ENCODE measurements around the gene RDH5. TPM values are rescaled to one million over a fixed set of nuclear protein-coding genes. Genes with fewer than 3 reads are reported as not detected.

RDH5 gene, protein sequence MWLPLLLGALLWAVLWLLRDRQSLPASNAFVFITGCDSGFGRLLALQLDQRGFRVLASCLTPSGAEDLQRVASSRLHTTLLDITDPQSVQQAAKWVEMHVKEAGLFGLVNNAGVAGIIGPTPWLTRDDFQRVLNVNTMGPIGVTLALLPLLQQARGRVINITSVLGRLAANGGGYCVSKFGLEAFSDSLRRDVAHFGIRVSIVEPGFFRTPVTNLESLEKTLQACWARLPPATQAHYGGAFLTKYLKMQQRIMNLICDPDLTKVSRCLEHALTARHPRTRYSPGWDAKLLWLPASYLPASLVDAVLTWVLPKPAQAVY
- 1 to 10 TPM; 5.1 to 7.0 TPM for total RNA-seq

DNA sequence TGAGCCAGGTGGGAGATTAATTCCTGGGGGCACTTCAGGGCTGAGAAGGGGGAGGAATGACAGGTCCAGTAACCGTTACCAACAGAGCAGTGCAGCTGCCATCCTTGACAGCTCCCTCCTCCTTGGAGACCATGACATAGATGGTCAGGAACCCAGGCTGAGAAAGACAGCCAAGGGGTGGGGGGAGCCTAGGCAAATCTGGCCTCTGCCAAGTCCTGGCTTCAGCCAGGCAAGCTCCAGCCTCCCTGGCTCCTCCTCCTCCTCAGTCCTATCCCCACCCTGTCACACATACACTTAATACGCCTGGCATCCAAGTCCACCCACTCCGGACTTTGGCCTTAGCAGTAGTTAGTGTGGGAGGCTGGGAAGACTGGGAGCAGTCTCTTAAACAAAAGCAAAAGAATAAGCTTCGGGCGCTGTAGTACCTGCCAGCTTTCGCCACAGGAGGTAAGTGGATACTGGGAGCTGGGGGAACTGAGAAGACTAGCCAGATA lies at the start of gene RDH5:
Gene RDH5, plus strand, starts transcription at position 323 of the 494 bp plus-strand sequence. CDS start 792 bp downstream, outside the sequence.
- H3K9me3 Mint-ChIP-seq, result no peaks in the 10 kb centered on the region
- no peak for DNase-seq
- POLR2A ChIA-PET, result interaction anchor here (2.5 kb wide), 1 partner anchor 10 kb away, joined by 12 read pairs; no protein-coding TSS in a partner anchor
- H3K27me3 Mint-ChIP-seq, result peaks cover 2% of the 10 kb centered on the region
- H3K27ac Mint-ChIP-seq, result no peak within 1 kb of the TSS
- CTCF ChIA-PET, result interaction anchor here (0.6 to 2.0 kb wide), 5 partner anchors 8 to 74 kb away, joined by 3 to 7 read pairs (median 3); no protein-coding TSS in a partner anchor
- H3K4me1 Mint-ChIP-seq (ENCODE audit: low read depth), result peaks cover 33% of the 10 kb centered on the region
- peaks cover 9% of the 10 kb centered on the region for H3K36me3 Mint-ChIP-seq
- intact Hi-C loops (cut with micrococcal nuclease), result no loop called here
- no peak within 1 kb of the TSS for H3K4me3 Mint-ChIP-seq

DNA sequence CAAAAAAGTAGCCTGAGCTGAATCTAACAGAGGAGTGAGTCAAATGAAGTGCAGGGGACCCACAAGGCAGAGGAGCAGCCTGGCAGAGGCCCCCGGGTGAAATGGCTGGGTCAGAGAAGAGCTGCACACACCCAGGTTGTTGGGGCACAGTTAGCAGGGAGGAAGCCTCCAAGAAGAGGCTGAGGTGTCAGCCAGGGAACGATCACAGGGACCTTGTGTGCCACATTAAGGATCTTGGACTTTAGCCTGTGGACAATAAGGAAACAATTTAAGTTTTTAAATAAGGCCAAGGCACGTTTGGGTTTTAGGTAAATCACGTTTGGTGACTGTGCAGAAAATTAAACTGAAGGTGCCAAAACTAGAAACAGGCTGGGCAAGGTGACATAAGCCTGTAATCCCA lies 48.4 kb upstream of the RDH5 start:
- Mint-ChIP-seq H3K27me3 (peaks cover 4% of the 10 kb centered on the region), H3K4me1 (ENCODE audit: low read depth) (no peaks in the 10 kb centered on the region), H3K36me3 (no peaks in the 10 kb centered on the region), H3K4me3 (no peak overlapping the region), H3K9me3 (no peaks in the 10 kb centered on the region), H3K27ac (no peak overlapping the region)
- ChIA-PET CTCF (interaction anchor here (1.0 kb wide), 1 partner anchor 16 kb away, joined by 3 read pairs; no protein-coding TSS in a partner anchor), POLR2A (no interaction called here)
- DNase-seq, result no peak
- intact Hi-C loops (cut with micrococcal nuclease), result no loop called here

DNA sequence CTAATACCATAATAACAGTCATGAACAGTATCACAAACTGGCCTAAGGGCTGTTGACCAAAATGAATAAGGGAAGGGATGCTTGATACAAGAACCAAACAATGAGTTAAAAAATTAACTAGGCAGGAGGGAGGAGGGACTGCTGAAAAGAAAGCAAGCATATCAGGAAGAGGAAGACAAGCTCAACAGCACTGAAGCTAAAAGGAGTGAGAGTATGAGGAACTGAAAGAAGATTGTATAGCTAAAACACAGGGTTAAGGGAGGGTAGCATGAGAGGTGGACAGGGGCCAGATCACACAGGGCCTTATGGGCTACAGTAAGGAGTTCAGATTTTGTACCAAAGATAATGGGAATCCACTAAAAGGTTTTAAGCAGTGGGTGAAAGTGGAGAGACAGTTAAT lies 46.6 kb upstream of the RDH5 start:
- Mint-ChIP-seq H3K27ac (no peak overlapping the region), H3K9me3 (no peaks in the 10 kb centered on the region), H3K36me3 (no peaks in the 10 kb centered on the region), H3K4me1 (ENCODE audit: low read depth) (no peaks in the 10 kb centered on the region), H3K4me3 (no peak overlapping the region), H3K27me3 (peaks cover 4% of the 10 kb centered on the region)
- ChIA-PET POLR2A (no interaction called here), CTCF (interaction anchor here (0.7 to 1.9 kb wide), 4 partner anchors 15 to 670 kb away, joined by 3 to 7 read pairs (median 4); no protein-coding TSS in a partner anchor)
- intact Hi-C loops (cut with micrococcal nuclease), result no loop called here
- no peak for DNase-seq

DNA sequence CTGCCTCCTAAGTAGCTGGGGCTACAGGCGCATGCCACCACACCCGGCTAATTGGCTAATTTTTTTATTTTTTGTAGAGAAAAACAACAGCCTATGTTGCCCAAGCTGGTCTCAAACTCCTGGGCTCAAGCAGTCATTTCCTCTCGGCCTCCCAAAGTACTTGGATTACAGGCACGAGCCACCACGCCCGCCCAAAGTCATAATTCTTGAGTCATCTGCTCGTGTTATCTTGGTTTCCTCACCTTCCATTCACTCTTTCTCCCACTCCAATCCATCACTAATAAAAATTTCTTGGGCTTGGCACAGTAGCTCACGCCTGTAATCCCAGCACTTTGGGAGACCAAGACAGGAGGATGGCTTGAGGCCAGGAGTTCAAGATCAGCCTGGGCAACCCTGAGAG lies 44.5 kb upstream of the RDH5 start:
- intact Hi-C loops (cut with micrococcal nuclease), result no loop called here

DNA sequence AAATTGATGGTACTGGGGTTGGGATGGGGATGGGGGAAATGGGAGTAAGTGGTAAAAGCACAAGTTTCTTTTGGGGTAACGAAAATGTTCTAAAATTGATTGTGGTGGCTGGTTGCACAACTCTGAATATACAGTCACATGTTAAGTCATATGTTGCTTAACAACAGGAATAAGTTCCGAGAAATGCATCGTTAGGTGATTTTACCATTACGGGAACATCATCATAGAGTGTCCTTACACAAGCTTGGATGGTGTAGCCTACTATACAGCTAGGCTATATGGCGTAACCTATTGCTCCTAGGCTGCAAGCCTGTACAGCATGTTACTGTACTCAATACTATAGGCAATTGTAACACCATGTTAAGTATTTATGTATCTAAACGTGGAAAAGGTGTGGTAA lies 43.5 kb upstream of the RDH5 start:
- Mint-ChIP-seq H3K36me3 (no peaks in the 10 kb centered on the region), H3K9me3 (no peaks in the 10 kb centered on the region), H3K4me1 (ENCODE audit: low read depth) (peaks cover 11% of the 10 kb centered on the region), H3K27me3 (peaks cover 13% of the 10 kb centered on the region), H3K4me3 (no peak overlapping the region), H3K27ac (no peak overlapping the region)
- DNase-seq, result no peak
- ChIA-PET POLR2A (no interaction called here), CTCF (interaction anchor here (1.2 kb wide), 1 partner anchor 20 kb away, joined by 8 read pairs; no protein-coding TSS in a partner anchor)
- intact Hi-C loops (cut with micrococcal nuclease), result no loop called here

More for the DNA sequence above, 44.5 kb upstream of the RDH5 start:
- Mint-ChIP-seq H3K27me3 (peaks cover 4% of the 10 kb centered on the region), H3K4me3 (no peak overlapping the region), H3K4me1 (ENCODE audit: low read depth) (peaks cover under 1% of the 10 kb centered on the region), H3K36me3 (no peaks in the 10 kb centered on the region), H3K27ac (no peak overlapping the region), H3K9me3 (no peaks in the 10 kb centered on the region)
- ChIA-PET CTCF (interaction anchor here (0.8 kb wide), 1 partner anchor 19 kb away, joined by 3 read pairs; no protein-coding TSS in a partner anchor), POLR2A (no interaction called here)
- DNase-seq, result no peak

DNA sequence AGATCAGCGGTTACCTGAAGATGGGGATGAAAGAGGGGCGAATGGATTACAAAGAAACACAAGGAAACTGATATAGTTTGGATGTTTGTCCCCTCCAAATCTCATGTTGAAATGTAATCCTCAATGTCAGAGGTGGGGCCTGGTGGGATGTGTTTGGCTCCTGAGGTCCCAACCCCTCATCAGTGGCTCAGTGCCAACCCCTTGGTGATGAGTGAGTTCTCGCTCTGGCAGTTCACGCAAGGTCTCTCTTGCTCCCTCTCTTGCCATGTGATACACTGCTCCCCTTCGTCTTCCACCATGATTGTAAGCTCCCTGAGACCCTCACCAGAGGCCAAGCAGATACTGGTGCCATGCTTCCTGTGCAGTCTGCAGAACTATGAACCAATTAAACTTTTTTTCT lies 40.5 kb upstream of the RDH5 start:
- Mint-ChIP-seq H3K27me3 (peaks cover 20% of the 10 kb centered on the region), H3K4me1 (ENCODE audit: low read depth) (peaks cover 11% of the 10 kb centered on the region), H3K9me3 (no peaks in the 10 kb centered on the region), H3K36me3 (no peaks in the 10 kb centered on the region), H3K4me3 (no peak overlapping the region), H3K27ac (no peak overlapping the region)
- DNase-seq, result no peak
- ChIA-PET POLR2A (no interaction called here), CTCF (no interaction called here)
- intact Hi-C loops (cut with micrococcal nuclease), result no loop called here

DNA sequence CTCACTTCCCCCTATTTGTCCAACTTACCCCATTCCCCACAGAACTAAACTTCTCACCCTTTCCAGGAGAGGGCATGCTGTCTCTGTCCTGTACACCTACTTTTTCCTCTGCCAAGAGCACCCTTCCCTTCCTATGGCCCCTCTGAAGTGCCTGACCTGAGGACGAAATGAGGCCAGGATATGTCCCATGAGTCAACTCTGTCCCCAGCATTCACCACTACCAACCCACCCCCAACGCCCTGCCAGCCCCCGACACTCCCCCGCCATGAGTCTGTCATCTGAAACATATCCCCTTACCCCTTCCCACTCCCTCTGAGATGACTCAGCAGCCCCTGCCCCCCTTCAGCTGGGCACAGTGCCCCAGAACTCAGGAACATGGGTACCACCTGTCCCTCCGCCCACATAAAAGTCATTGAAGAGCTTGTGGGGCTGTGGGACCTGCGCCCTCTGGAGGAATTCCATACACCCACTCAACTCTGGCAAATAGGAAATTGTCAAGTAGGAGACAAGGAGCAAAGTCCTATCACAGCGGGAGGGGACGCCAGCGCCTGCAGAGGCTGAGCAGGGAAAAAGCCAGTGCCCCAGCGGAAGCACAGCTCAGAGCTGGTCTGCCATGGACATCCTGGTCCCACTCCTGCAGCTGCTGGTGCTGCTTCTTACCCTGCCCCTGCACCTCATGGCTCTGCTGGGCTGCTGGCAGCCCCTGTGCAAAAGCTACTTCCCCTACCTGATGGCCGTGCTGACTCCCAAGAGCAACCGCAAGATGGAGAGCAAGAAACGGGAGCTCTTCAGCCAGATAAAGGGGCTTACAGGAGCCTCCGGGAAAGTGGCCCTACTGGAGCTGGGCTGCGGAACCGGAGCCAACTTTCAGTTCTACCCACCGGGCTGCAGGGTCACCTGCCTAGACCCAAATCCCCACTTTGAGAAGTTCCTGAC lies 38.8 kb upstream of the RDH5 start:
- Mint-ChIP-seq H3K4me3 (no peak overlapping the region), H3K4me1 (ENCODE audit: low read depth) (peaks cover 11% of the 10 kb centered on the region), H3K27ac (no peak overlapping the region), H3K9me3 (no peaks in the 10 kb centered on the region), H3K36me3 (no peaks in the 10 kb centered on the region), H3K27me3 (peaks cover 18% of the 10 kb centered on the region)
- no peak for DNase-seq
- intact Hi-C loops (cut with micrococcal nuclease), result loop anchor here (1.0 kb wide), 1 partner anchor 56 kb away; no protein-coding TSS in a partner anchor
- ChIA-PET POLR2A (no interaction called here), CTCF (interaction anchor here (0.9 to 1.2 kb wide), 2 partner anchors 24 to 57 kb away, joined by 5 to 6 read pairs; no protein-coding TSS in a partner anchor)

DNA sequence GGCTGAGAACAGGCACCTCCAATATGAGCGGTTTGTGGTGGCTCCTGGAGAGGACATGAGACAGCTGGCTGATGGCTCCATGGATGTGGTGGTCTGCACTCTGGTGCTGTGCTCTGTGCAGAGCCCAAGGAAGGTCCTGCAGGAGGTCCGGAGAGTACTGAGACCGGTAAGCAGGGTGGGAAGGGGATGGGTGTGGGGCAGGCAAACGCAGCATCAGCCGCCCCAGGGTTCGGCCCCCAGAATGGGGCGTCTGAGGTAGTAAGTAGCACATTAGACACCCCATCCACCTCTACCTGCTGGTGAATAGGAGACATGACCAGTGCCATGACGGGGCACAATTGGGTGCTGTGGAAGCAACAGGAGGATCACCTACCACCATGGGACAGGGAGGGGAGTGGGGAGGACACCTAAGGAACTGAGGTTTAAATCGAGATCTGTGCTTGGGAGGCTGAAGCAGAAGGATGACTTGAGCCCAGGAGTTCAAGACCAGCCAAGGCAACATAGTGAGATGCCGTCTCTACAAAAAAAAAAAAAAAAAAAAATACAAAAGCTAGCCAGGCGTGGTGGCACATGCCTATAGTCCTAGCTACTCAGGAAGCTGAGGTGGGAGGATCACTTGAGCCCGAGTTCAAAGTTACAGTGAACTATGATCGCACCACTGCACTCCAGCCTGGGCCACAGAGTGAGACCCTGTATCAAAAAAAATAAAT lies 38.0 kb upstream of the RDH5 start:
- Mint-ChIP-seq H3K4me3 (no peak overlapping the region), H3K9me3 (no peaks in the 10 kb centered on the region), H3K36me3 (no peaks in the 10 kb centered on the region), H3K4me1 (ENCODE audit: low read depth) (peaks cover 14% of the 10 kb centered on the region), H3K27ac (no peak overlapping the region), H3K27me3 (peaks cover 18% of the 10 kb centered on the region)
- intact Hi-C loops (cut with micrococcal nuclease), result no loop called here
- POLR2A ChIA-PET, result no interaction called here
- no peak for DNase-seq
- CTCF ChIA-PET, result interaction anchor here (0.9 to 1.2 kb wide), 2 partner anchors 24 to 56 kb away, joined by 5 to 6 read pairs; no protein-coding TSS in a partner anchor

DNA sequence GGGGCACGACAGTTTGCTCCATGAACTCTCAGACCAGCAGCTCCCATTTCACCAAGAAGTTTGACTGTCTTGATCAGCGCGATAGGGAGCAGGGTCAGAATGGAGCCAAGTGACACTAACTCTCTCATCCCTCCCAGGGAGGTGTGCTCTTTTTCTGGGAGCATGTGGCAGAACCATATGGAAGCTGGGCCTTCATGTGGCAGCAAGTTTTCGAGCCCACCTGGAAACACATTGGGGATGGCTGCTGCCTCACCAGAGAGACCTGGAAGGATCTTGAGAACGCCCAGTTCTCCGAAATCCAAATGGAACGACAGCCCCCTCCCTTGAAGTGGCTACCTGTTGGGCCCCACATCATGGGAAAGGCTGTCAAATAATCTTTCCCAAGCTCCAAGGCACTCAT lies 36.5 kb upstream of the RDH5 start:
- intact Hi-C loops (cut with micrococcal nuclease), result no loop called here
- Mint-ChIP-seq H3K4me1 (ENCODE audit: low read depth) (peaks cover 19% of the 10 kb centered on the region), H3K27me3 (peaks cover 18% of the 10 kb centered on the region), H3K36me3 (no peaks in the 10 kb centered on the region), H3K9me3 (no peaks in the 10 kb centered on the region), H3K27ac (no peak overlapping the region), H3K4me3 (no peak overlapping the region)
- CTCF ChIA-PET, result interaction anchor here (0.7 to 1.5 kb wide), 2 partner anchors 20 to 28 kb away, joined by 3 to 5 read pairs; no protein-coding TSS in a partner anchor
- POLR2A ChIA-PET, result no interaction called here
- DNase-seq, result no peak

DNA sequence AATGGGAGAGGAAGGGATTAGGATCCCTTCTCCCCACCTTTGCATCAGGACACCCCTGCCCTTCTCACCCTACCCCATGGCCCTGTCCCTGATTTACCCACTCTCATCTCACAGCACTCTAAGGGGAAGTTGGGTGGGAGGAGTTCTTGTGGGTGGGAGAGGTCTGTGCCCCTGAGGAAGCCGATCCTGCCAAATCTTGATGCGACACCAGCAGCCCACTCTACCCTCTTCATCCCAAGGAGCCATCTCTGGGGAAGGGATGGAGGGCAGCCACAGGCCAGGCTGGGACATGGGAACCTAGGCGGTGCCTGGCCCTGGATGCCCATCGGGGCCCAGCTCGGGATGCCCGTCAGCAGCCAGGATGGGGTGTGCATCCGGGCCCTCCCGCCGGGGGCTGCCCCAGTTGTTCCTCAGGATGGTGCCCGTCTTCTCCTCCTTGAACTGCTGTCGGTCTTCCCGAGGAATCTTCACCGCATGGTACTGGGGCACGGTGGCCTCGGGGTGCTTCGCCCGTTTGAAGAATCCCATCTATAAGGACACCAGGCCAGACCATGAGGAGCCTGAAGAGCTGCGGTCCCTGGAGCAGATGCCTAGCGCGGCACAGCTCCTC lies 35.3 kb upstream of the RDH5 start:
- Mint-ChIP-seq H3K36me3 (no peaks in the 10 kb centered on the region), H3K9me3 (no peaks in the 10 kb centered on the region), H3K4me1 (ENCODE audit: low read depth) (peaks cover 19% of the 10 kb centered on the region), H3K4me3 (no peak overlapping the region), H3K27me3 (peaks cover 16% of the 10 kb centered on the region), H3K27ac (no peak overlapping the region)
- intact Hi-C loops (cut with micrococcal nuclease), result no loop called here
- CTCF ChIA-PET, result no interaction called here
- no peak for DNase-seq
- POLR2A ChIA-PET, result no interaction called here

DNA sequence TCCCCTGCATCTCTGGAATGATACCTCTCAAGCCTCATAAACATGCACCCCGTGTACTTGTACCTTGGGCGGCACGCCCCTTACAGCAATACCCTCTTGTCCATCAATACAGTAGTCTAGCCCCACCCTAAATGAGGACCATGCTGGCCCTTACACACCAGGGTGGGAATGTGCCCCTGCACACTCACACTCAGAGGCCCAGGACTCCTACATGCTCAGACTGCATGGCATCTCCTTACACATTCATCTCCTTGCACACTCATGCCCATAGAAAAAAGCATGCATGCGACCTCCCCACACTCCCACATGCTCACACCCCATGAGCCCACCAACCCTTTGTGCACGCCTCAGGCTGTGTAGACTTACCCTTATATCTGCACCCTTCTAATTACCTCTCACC lies 34.5 kb upstream of the RDH5 start:
- ChIA-PET CTCF (no interaction called here), POLR2A (no interaction called here)

More for the DNA sequence above, 34.5 kb upstream of the RDH5 start:
- no peak overlapping the region for H3K4me3 Mint-ChIP-seq
- DNase-seq, result no peak
- peaks cover 19% of the 10 kb centered on the region for H3K4me1 Mint-ChIP-seq (ENCODE audit: low read depth)
- no peak overlapping the region for H3K27ac Mint-ChIP-seq
- H3K9me3 Mint-ChIP-seq, result no peaks in the 10 kb centered on the region
- intact Hi-C loops (cut with micrococcal nuclease), result no loop called here
- H3K27me3 Mint-ChIP-seq, result peaks cover 16% of the 10 kb centered on the region
- H3K36me3 Mint-ChIP-seq, result no peaks in the 10 kb centered on the region

Measured in activated CD4-positive, alpha-beta memory T cell treated with anti-CD3 and anti-CD28 coated beads for 36 hours (primary cell).